ENCODE measurements around the gene SFTPD.
"Not testable (repeated sequence)": the region's sequence is repeated elsewhere in the genome, so short reads cannot be mapped to it uniquely, and the experiment has no call there.

Gene SFTPD

GRCh38 chr10:79948976-79949722, at the start of gene SFTPD:
Gene SFTPD, minus strand, starts transcription at chr10:79949105. Its CDS starts 2,446 bp downstream, at chr10:79946659.
- DNase-seq = no peak

GRCh38 chr10:79995979-79996634, 47.2 kb upstream of the SFTPD start:
- DNase-seq = no peak

GRCh38 chr10:79994556-79994955, 45.7 kb upstream of the SFTPD start:
- DNase-seq = no peak

- DNase-seq = not testable (repeated sequence)
Observed at GRCh38 chr10:79988199-79988598, 39.3 kb upstream of the SFTPD start.

GRCh38 chr10:79986661-79987060, 37.8 kb upstream of the SFTPD start:
- not testable (repeated sequence) for DNase-seq

GRCh38 chr10:79985481-79986072, 36.7 kb upstream of the SFTPD start:
- DNase-seq = no peak

GRCh38 chr10:79984851-79985250, 35.9 kb upstream of the SFTPD start:
- peak; percentile 72 for DNase-seq

GRCh38 chr10:79983286-79983909, 34.5 kb upstream of the SFTPD start:
- no peak for DNase-seq

GRCh38 chr10:79982861-79983260, 34.0 kb upstream of the SFTPD start:
- no peak for DNase-seq

GRCh38 chr10:79982362-79982800, 33.5 kb upstream of the SFTPD start:
- DNase-seq = peak; percentile 38

GRCh38 chr10:79981450-79982361, 32.8 kb upstream of the SFTPD start:
- DNase-seq = peak; percentile 40

GRCh38 chr10:79980711-79981110, 31.8 kb upstream of the SFTPD start:
- DNase-seq = no peak

GRCh38 chr10:79979976-79980687, 31.2 kb upstream of the SFTPD start:
- no peak for DNase-seq

GRCh38 chr10:79979310-79979975, 30.5 kb upstream of the SFTPD start:
- no peak for DNase-seq

- no peak for DNase-seq
Observed at GRCh38 chr10:79976999-79977398, 28.1 kb upstream of the SFTPD start.

GRCh38 chr10:79970062-79970461, 21.2 kb upstream of the SFTPD start:
- no peak for DNase-seq

- no peak for DNase-seq
Observed at GRCh38 chr10:79947787-79948424, 999 bp downstream of the SFTPD start.

- no peak for DNase-seq
Observed at GRCh38 chr10:79947083-79947415, 1.9 kb downstream of the SFTPD start.

- no peak for DNase-seq
Observed at GRCh38 chr10:79946271-79947082, 2.4 kb downstream of the SFTPD start.

All from stimulated activated CD8-positive, alpha-beta memory T cell treated with anti-CD3 and anti-CD28 coated beads, Interleukin-4, amount 100 ng/mL, for 48 hours (primary cell).